Endometrium (tissue), 2 donors: ENCODE data around the gene XKR8.

Experiments used
- FAIRE-seq: peaks from 2 replicates; lab custom pipeline; 2012; peaks lifted over from hg19 to GRCh38; lab: Jason Lieb, UNC
- donor health status: control.
- donor health status: control.

The XKR8 gene

DNA sequence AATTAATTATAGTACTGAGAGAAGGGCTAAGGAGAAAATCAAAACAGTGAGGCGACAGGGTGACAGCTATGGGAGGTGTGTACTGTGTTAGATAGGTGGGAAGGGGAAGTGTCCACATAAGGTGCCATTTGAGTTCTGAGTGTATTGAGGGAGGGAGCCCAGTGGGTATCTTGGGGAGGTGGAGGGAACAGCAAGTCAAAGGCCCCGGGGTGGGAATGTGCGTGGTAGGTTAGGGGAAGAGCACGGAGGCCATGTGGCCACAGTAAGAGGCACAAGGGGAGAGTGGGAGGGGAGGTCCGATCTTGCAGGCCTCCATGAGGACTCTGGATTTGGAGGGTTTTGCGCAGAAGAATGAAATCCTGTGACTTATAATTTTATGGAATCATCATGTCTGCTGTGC, 3.0 kb upstream of the XKR8 start:
- FAIRE-seq: no peak

DNA sequence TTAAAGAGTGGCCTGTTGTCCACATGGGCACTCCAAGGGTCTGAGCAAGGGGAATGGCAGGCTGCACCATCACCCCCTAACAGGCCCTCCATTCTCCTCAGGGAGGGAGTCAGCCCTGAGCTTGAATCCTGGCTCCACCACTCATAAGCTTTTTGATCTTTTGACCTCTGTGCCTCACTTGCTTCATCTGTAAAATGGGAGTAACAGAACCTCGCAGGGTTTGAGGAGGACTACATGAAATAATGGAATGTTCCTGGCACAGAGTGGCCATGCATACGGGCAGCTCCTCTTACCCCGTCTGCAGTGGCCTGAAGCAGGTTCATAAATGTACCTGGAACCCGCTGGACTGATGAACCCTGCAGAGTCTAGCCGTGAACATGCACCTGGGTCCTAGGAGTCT, 2.1 kb upstream of the XKR8 start:
- no peak for FAIRE-seq

DNA sequence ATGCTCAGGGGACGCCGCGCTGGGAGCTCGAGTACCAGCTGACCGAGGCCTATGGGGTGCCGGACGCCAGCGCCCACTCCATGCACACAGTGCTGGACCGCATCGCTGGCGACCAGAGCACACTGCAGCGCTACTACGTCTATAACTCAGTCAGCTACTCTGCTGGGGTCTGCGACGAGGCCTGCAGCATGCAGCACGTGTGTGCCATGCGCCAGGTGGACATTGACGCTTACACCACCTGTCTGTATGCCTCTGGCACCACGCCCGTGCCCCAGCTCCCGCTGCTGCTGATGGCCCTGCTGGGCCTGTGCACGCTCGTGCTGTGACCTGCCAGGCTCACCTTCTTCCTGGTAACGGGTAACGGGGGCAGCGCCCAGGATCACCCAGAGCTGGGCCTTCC, 1.3 kb upstream of the XKR8 start:
- FAIRE-seq: no peak

DNA sequence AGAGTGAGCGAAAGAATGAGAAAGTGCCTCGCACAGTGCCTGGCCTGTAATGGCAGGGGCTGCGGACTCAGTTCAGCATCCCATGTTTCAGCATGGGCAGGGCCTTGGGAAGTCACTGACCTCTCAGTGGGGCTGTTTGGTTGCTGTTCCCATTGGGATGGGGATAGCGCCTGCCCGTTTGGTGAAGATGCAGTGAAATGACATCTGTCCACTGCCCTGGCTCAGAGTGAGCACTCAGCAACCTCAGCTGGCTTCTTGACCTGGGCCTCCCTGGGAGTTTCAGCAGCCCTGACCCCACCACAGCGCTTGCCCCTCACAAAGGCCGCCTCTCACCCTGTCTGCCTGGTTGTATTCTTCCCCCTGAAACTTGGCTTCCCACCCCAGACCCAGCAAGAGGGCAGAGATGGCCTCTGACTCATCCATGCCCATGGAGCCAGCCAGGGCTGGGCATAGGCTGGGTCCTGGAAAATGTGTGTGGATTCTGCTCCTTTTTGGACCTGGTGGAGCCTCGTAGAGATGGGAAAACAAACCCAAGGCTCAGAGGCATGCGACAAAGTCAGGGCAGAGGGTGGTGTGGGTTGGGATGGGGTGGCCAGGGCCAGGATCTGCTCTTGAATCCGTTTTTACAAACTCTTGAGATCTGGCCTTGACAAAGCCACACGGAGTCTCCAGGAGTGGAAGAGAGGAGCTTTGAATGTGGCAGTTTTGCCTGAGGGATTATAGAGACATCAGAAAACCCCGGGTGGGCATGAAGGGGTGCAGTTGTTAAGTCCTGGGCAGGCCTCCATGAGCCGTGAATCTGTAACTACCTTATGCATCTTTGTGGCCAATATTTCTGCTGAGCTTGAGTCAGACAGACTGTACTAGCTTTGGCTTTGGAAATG, 1.2 kb downstream of the XKR8 start:
- FAIRE-seq: no peak

DNA sequence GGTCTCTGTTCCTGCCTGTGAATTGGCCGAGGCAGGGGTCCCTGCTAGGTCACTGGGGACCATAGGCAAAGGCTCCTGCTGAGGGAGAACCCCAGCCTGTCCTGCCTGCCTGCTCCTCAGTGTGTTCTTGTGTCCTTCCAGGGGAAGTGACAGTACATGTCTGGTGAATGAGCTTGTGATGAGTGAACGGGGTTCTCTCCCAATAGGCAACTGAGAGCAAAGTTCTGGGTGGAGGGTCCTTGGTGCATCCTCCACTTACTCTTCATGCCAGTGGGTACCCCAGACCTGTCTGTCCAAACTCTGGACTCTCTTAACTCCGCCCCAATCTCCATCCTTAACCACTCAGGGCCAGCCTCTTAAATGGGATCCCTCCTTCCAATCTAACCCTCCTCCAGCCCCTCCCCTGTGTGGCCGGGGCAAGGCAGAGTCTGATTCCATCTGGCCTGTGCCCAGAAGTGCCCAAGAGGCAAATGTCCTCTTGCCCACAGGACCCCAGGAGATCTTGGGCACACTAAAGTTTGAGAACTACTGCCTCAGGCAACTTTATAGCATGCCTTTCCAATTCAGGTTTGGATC, 2.0 kb downstream of the XKR8 start:
- no peak for FAIRE-seq

DNA sequence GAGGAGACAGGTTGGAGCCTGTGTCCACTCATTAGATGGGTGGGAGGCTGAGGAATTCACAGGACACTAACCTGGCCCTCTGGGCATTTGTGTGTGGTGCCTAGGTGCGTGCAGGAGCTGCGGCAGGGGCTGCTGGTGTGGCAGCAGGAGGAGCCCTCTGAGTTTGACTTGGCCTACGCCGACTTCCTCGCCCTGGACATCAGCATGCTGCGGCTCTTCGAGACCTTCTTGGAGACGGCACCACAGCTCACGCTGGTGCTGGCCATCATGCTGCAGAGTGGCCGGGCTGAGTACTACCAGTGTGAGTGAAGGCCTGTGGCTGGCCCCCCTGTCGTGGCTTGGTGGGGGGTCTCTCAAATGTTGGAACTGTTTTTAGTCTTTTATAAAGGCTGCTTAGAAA, 3.6 kb downstream of the XKR8 start:
- no peak for FAIRE-seq

DNA sequence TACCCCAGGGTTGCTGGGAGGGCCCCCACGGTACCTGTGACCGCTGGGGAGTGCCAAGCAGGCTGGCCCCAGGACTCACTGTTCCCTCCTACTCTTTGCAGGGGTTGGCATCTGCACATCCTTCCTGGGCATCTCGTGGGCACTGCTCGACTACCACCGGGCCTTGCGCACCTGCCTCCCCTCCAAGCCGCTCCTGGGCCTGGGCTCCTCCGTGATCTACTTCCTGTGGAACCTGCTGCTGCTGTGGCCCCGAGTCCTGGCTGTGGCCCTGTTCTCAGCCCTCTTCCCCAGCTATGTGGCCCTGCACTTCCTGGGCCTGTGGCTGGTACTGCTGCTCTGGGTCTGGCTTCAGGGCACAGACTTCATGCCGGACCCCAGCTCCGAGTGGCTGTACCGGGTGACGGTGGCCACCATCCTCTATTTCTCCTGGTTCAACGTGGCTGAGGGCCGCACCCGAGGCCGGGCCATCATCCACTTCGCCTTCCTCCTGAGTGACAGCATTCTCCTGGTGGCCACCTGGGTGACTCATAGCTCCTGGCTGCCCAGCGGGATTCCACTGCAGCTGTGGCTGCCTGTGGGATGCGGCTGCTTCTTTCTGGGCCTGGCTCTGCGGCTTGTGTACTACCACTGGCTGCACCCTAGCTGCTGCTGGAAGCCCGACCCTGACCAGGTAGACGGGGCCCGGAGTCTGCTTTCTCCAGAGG, 6.8 kb downstream of the XKR8 start:
- no peak for FAIRE-seq

DNA sequence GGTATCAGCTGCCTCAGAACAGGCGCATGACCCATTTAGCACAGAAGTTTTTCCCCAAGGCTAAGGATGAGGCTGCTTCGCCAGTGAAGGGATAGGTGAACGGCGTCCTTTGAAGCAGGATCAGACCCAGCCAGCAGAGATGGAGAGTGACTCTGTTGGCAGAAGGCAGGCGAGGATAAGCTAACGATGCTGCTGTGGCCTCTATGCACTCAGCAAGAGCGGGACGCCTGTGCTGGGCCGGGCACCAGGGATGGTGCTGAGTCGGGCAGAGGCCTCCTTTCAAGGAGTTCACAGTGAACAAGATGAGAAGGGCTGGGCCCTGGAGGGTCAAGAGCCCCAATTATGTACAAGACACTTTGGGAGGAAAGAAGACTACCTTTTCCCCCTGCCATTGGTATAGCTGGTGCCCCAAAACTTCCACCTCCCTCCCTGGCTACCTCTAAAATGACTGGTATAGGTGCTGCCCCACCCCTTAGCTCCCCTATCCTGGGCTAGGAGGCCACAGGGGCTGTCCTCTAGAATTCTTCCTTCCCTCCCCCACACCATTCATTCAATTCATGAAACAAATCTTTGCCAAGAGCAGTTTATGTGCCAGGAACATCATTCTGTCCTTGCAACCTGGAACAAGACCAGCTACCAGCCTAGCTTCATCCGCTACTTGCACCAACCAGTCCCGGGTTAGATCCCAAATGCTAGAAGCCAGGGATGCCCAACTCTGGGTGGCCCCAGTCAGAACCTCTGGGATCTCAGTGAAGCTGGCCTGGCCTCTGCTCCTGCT, 7.5 kb downstream of the XKR8 start:
- no peak for FAIRE-seq

DNA sequence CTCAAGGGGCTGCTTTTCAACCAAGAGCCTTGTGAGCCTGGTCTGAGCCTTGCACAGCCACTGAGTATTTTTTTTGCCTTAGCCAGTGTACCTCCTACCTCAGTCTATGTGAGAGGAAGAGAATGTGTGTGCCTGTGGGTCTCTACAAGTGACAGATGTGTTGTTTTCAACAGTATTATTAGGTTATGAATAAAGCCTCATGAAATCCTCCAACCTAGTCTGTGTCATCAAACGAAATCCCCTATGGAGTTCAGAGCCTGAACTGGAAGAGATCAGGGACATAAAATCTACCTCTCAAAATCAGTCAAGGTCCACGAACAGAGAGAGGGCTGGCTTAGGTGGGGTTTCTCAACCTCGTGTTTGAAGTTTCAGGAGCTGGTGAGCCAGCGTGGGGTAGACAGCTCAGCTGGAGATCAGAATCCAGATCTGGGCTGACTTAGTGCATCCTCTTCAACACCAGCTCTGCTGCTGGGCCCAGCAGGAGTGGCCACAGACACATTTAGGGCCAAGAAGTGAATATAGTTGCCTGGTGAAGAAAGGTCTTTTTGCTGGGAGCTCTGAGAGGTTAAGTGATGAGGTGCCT, 8.2 kb downstream of the XKR8 start:
- FAIRE-seq: no peak

DNA sequence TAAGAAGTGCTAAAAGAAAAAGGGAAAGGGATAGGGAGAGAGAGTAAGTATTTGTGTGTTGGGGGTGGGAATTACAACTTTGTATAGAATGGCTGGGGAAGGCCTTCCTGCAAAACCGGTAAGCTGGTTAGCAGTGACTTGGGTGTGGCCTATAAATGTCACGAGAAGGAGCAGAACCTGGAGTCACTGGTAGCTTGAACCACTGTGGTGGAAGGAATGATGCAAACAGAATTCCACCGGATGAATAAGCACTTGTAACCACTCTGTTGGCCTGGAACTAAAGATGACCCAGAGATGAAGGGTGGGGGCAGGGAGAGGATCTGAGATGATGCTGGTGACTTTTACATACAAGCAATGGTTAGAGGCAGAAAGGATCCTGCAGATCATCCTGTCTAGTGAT, 8.9 kb downstream of the XKR8 start:
- no peak for FAIRE-seq

DNA sequence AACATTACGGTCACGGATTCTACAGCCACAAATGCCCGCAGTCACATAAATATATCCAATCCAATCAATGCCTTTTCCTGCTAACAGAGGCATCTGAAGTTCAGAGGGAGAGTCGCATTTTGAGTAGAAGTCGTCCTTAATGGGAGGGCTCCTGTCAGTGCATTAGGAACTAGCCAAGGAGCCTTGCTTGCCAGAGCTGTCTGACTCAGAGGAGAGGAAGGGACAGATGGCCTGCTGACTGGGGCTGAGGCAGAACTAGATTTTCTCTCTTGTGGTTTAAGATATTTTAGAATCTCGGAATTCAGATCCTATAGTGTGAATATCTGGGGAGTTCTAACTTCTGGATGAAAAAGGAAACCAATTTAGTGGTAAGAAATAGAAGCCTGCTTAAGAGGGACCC, 10.6 kb downstream of the XKR8 start:
- FAIRE-seq: no peak

DNA sequence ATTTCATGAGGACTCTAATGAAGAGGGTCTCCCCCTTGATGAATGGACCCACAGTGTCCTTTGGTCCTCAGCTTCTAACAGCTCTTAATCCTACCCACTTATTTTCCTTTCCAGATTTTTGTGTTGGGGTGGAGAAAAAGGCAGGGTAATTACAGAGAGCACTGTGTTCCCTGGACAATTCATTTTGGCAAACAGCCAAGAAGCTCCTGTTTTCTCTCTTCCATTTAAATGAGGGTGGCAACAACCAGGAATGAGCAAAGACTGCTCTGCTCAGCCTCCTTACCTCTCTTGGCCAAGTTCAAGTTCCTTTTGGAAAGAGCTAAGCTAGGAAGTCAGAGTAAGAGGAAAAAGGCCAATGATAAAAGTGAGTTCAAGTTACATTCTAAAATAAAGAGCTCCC, 11.9 kb downstream of the XKR8 start:
- no peak for FAIRE-seq

DNA sequence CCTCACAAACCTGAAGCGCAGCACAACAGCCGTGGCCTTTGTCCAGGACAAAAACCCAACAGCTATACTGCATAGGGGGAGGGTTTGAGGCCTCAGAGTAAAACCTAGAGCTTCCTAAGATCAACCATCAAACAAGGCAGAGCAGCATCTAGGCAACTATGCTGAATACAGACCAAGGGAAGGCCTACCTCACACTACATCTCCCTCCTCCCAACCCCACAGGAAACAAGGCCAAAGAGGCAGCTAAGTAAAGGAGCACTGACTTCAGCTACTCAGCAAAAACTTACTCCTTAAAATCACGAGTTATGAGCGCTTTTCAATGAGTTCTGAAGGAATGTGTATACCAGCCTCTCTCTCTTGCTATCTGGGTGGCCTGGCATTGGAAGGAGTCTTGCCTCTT, 12.4 kb downstream of the XKR8 start:
- FAIRE-seq: no peak

DNA sequence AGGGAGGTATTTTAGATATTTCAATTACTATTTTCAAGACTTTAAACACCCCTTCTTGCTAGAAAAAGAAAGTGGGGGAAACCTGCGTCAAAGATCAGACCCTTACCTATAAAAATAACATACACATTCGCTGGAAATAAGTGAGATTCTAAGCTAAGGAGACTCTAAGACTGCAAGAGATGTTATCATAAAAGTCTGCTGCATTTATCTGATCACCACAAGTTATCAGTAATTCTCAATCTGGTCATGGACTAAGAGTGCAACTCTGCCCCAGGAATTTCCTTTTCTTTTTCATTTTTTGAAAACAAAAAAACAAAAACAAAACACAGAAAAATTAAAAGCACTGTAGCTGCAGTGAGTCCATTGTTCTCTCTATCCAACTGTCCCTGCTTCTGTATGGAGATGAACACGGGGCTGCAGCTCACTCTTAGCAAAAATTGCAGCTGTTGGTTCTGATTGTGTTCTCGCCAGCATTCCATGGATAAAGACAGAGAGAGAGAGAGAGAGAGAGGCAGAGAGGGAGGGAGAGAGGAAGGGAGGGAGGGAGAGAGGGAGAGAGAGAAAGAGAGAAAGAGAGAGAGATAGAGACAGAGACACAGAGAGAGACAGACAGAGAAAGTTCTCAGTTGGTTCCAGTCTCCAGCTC, 14.1 kb downstream of the XKR8 start:
- no peak for FAIRE-seq

DNA sequence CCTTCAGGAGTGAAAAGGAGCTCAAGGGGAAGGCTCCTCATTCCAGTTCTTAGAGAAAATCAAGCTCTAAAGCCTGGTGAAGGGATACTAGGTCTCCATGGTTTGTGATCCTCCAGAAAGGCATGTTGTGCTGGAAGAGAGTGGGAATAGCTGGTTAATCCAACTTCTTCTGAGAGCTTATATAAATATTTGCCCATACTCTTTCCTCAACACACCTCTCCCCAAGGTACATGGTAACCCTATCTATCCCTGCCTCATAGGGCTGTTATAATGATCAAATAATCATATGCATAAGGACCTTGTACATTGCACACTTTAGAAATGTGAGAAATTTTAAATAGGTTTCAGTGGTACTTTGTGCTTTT, 14.6 kb downstream of the XKR8 start:
- FAIRE-seq: no peak

DNA sequence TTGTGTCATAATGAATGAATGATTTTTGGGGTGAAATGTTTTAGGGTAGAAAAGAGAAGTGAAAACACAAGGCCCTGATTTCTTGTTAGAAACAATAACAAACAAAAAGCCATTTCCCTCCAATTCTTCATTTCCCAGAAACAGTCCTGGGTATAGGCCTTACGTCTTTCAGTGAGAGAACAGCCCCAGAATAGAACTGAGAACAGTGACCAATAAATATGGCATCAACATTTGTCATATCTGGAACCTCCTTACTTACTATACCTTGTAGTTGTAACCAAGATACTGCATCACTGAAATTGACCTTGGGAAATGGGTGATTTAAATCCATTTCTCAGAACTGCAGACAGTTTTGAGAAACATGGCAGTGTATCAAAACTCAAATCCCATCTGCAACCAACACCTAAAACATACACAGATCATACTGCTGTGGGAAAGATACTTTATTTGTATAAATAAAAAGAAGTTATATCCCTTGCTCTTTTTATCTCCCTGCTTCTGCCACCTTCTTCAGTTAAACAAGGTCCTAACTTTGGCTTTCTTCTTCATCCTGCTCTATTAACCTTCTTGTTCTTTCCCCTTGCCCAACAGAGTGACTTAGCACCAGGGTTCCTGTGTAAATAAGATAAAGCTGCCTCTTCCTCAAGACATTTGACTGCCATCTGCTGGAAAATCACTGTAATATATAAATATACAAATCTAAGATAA, 19.5 kb downstream of the XKR8 start:
- FAIRE-seq: no peak

DNA sequence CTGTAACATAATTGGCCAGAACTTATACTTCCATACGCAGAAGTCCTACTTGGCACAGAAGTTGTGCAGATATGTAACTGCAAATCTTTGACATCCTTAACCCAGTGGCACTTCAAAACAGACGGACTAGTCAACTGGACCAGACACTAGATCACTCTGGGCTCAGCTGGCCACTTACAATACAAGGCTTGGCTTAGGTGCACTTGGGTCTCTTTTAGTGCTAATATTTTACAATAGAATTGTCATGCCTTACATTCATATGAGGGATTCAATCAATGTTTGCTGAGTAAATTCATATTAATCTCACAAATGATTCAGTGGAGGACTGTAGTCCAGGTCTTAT, 20.1 kb downstream of the XKR8 start:
- no peak for FAIRE-seq

DNA sequence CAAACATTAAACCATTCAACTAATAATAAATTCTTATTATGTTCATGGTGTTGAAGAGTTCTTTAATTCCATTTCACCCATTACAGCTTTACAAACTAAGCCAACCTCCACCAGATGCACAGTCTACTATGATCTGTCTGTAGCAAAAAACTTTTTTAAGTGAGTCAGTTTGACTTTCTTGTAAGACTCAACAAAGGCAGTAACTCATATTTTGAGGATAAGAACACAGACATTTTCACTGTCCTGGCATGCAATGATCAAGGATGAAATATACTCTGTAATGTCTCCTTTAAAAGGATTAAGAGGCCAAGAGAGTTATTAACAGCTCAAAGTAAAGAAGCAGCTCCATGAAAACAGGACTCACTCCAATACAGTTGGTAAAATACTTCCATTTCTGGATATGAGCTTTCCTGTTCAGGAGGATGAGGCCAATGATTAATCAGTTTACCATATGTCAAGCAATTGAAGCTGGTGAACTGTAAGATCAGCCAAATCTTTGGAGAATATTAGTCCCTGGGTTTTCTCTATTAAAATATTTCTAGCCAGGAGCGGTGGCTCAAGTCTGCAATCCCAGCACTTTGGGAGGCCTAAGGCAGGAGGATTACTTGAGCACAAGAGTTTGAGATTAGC, 20.6 kb downstream of the XKR8 start:
- FAIRE-seq: no peak

DNA sequence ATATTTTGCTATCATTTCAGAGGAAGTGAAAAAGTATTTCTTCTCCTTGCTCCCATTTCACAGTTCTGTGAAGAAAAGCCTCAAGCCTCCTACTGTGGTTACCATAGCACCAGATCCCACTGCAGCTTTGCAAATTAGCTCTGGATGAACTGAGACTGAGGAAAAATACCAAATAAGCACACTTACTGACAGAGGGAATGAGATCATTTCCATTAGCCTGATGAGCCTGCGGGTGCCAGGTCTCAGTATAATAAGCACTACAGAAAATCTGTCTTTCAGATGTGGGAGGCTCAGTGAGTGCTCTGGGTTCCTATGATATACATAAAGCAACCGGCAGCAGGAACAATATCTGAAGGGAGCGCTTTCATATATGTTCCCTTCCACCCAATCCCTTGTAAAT, 21.4 kb downstream of the XKR8 start:
- FAIRE-seq: no peak

DNA sequence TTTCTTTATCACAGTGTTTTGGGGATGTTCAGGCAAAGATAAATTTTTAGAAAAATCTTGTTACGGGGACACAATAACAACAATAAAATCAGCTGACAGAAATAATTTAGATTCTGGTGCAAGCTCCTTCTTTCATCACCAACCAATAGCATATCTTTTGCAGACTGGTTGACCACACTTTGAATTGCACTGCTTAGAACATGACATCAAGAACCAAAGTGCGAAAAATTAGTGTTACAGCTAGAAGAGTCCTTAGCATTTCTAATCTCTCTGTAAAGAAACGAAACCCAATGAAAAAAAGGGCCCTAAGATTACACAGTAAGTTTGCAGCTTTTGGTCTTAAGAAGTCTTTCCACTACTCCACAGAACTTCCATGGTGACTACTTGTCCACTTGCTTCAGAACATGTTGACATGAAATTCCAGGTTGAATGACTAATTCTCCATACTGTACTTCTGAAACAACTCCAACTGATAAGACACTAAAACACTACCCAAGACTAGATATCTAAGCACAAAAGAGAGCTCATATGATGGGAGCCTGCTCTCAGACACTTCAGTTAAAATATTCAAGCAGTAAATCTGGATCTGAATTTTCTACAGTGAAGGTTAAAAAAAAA, 31.3 kb downstream of the XKR8 start:
- FAIRE-seq: no peak
